GM06990 (cell line): Measurements from ENCODE around the gene ZNF275.

ENCODE experiments used
- DNase-seq: peaks from one replicate; pipeline ENCODE4 v3.0.0-alpha.2; 2011; ENCODE audit not compliant: insufficient read length; ENCODE audit errors: extremely low read depth
- H3K27me3 ChIP-seq: replicated peaks from 2 replicates; pipeline ENCODE4 v1.6.0; 2011; ENCODE audit warnings: low read length; ENCODE audit not compliant: control insufficient read depth, insufficient read depth
- H3K36me3 ChIP-seq: 2 replicates; pipeline ENCODE4 v1.5.1; 2011; ENCODE audit warnings: low read length; ENCODE audit not compliant: control insufficient read depth, insufficient read depth
- H3K4me3 ChIP-seq: replicated peaks from 2 replicates; pipeline ENCODE4 v1.5.1; 2011; ENCODE audit warnings: low read depth, mild to moderate bottlenecking, control low read depth, low read length
- CTCF ChIP-seq: IDR thresholded peaks from 2 replicates; pipeline ENCODE4 v1.5.1; 2011; ENCODE audit warnings: low read length, control low read depth, mild to moderate bottlenecking, inconsistent platforms; ENCODE audit not compliant: insufficient read depth, poor library complexity, severe bottlenecking

The ZNF275 gene

GRCh38 chrX:153375571-153375970 lies 41.6 kb downstream of the ZNF275 start:
- no peak for DNase-seq
- Histone ChIP-seq H3K27me3 (no peaks in the 10 kb centered on the region), H3K4me3 (no peak overlapping the region), H3K36me3 (no peaks in the 10 kb centered on the region)
- TF ChIP-seq CTCF: no peak

- no peaks in the 10 kb centered on the region for H3K27me3 ChIP-seq
- DNase-seq: no peak
- H3K4me3 ChIP-seq: no peak overlapping the region
- no peak for TF ChIP-seq CTCF
- no peaks in the 10 kb centered on the region for H3K36me3 ChIP-seq
These were observed 43.8 kb downstream of the ZNF275 start for GRCh38 chrX:153377727-153378126.

GRCh38 chrX:153378607-153379006 lies 44.7 kb downstream of the ZNF275 start:
- H3K27me3 ChIP-seq: no peaks in the 10 kb centered on the region
- no peak for TF ChIP-seq CTCF
- no peaks in the 10 kb centered on the region for H3K36me3 ChIP-seq

GRCh38 chrX:153379508-153379907 lies 45.6 kb downstream of the ZNF275 start:
- no peak for TF ChIP-seq CTCF
- DNase-seq: no peak
- Histone ChIP-seq H3K36me3 (no peaks in the 10 kb centered on the region), H3K4me3 (no peak overlapping the region), H3K27me3 (no peaks in the 10 kb centered on the region)

More at GRCh38 chrX:153378607-153379006, 44.7 kb downstream of the ZNF275 start:
- no peak for DNase-seq
- H3K4me3 ChIP-seq: no peak overlapping the region

- DNase-seq: no peak
- Histone ChIP-seq H3K4me3 (no peak overlapping the region), H3K27me3 (no peaks in the 10 kb centered on the region), H3K36me3 (no peaks in the 10 kb centered on the region)
- TF ChIP-seq CTCF: no peak
These were observed 46.1 kb downstream of the ZNF275 start for GRCh38 chrX:153379971-153380581.

GRCh38 chrX:153380691-153381090 lies 46.7 kb downstream of the ZNF275 start:
- no peaks in the 10 kb centered on the region for H3K36me3 ChIP-seq
- no peaks in the 10 kb centered on the region for H3K27me3 ChIP-seq
- DNase-seq: no peak
- no peak for TF ChIP-seq CTCF
- H3K4me3 ChIP-seq: no peak overlapping the region
